GM23338 (cell line): Measurements from ENCODE around the gene FHIT. TPM values are rescaled to one million over a fixed set of nuclear protein-coding genes. Genes with fewer than 3 reads are reported as not detected.

Experiments
- ATAC-seq: fragments of 200-7000 bp; cut with Tn5 transposase; 3 replicates; pipeline ENCODE4 v1.9.1; 2020
- DNase-seq: peaks from one replicate; pipeline ENCODE4 v3.0.0-alpha.2; 2015; ENCODE audit warnings: low spot score
- H2AFZ ChIP-seq: fragments of 200-600 bp; sonication (generic); 2 replicates; pipeline ENCODE4 v1.8.0; 2016; ENCODE audit warnings: antibody characterized with exemption, mild to moderate bottlenecking, moderate library complexity
- H3F3A ChIP-seq: fragments of 200-600 bp; sonication (generic); replicated peaks from 2 replicates; pipeline ENCODE4 v1.8.0; 2017; ENCODE audit warnings: antibody characterized with exemption, mixed run types, low read depth
- H3K27ac ChIP-seq: fragments of 200-600 bp; sonication (generic); 2 replicates; pipeline ENCODE4 v1.6.1; 2016; ENCODE audit warnings: low read depth
- H3K27me3 ChIP-seq: fragments of 200-600 bp; sonication (generic); 2 replicates; pipeline ENCODE4 v1.8.0; 2016; ENCODE audit warnings: mild to moderate bottlenecking, mixed run types, moderate library complexity; ENCODE audit not compliant: insufficient read depth
- H3K36me3 ChIP-seq: fragments of 200-600 bp; sonication (generic); 2 replicates; pipeline ENCODE4 v1.8.0; 2016; ENCODE audit warnings: mild to moderate bottlenecking; ENCODE audit not compliant: insufficient read depth
- H3K4me1 ChIP-seq: fragments of 200-600 bp; sonication (generic); 2 replicates; pipeline ENCODE4 v1.8.0; 2016; ENCODE audit warnings: mild to moderate bottlenecking, moderate library complexity; ENCODE audit not compliant: insufficient read depth
- H3K4me2 ChIP-seq: fragments of 200-600 bp; sonication (generic); 2 replicates; pipeline ENCODE4 v1.7.1; 2017; ENCODE audit warnings: mixed run types
- H3K4me3 ChIP-seq: fragments of 200-600 bp; sonication (generic); 2 replicates; pipeline ENCODE4 v1.6.1; 2016; ENCODE audit warnings: mixed run types
- H3K79me2 ChIP-seq: fragments of 200-600 bp; sonication (generic); replicated peaks from 2 replicates; pipeline ENCODE4 v1.8.0; 2017; ENCODE audit warnings: mild to moderate bottlenecking; ENCODE audit not compliant: insufficient read depth
- H3K9me2 ChIP-seq: fragments of 200-600 bp; sonication (generic); 2 replicates; pipeline ENCODE4 v1.8.0; 2017; ENCODE audit not compliant: insufficient read depth
- H4K20me1 ChIP-seq: fragments of 200-600 bp; sonication (generic); replicated peaks from 2 replicates; pipeline ENCODE4 v1.8.0; 2017; ENCODE audit warnings: mild to moderate bottlenecking; ENCODE audit not compliant: insufficient read depth
- H3K27ac Mint-ChIP-seq: 2 replicates; pipeline ENCODE4 v1.8.0; 2020; ENCODE audit warnings: inconsistent platforms, mild to moderate bottlenecking, moderate library complexity, mixed read lengths
- H3K27me3 Mint-ChIP-seq: 3 replicates; pipeline ENCODE4 v1.8.0; 2022; ENCODE audit warnings: low read depth, mild to moderate bottlenecking, moderate library complexity, mixed read lengths, inconsistent platforms; ENCODE audit not compliant: insufficient read depth, poor library complexity
- H3K36me3 Mint-ChIP-seq: 3 replicates; pipeline ENCODE4 v1.8.0; 2021; ENCODE audit warnings: low read depth, mild to moderate bottlenecking, inconsistent platforms, moderate library complexity, mixed read lengths
- H3K4me1 Mint-ChIP-seq: 3 replicates; pipeline ENCODE4 v1.8.0; 2020; ENCODE audit warnings: mild to moderate bottlenecking, inconsistent platforms, mixed read lengths
- H3K4me3 Mint-ChIP-seq: 3 replicates; pipeline ENCODE4 v1.8.0; 2021; ENCODE audit warnings: moderate library complexity, mild to moderate bottlenecking, inconsistent platforms, mixed read lengths
- H3K9me3 Mint-ChIP-seq: 3 replicates; pipeline ENCODE4 v1.8.0; 2020; ENCODE audit warnings: moderate library complexity, mild to moderate bottlenecking, inconsistent platforms, mixed read lengths
- CTCF ChIP-seq, 2 experiments: fragments of 200-600 bp in 1 of 2; sonication (generic) in 1 of 2; conservative IDR thresholded peaks; 2 replicates each; pipeline versions ENCODE4 v1.5.1 to v1.6.1; 2016 to 2017; ENCODE audit warnings: antibody characterized with exemption in 2 of 2, low read depth in 2 of 2, mild to moderate bottlenecking in 2 of 2, moderate library complexity in 1 of 2
- ETS1 ChIP-seq: IDR thresholded peaks from 2 replicates; pipeline ENCODE4 v1.6.1; 2016; ENCODE audit warnings: antibody characterized with exemption
- EZH2phosphoT487 ChIP-seq: fragments of 200-600 bp; sonication (generic); IDR thresholded peaks from one replicate; pipeline ENCODE4 v1.8.1; 2018; ENCODE audit warnings: antibody characterized with exemption; ENCODE audit not compliant: unreplicated experiment
- NANOG ChIP-seq: IDR thresholded peaks from 2 replicates; pipeline ENCODE4 v1.6.1; 2016; ENCODE audit warnings: antibody characterized with exemption, borderline replicate concordance
- POLR2AphosphoS5 ChIP-seq: IDR thresholded peaks from 2 replicates; pipeline ENCODE4 v1.6.1; 2016; ENCODE audit warnings: antibody characterized with exemption, low read depth
- REST ChIP-seq: IDR thresholded peaks from one replicate; pipeline ENCODE4 v1.6.1; 2018; ENCODE audit warnings: antibody characterized with exemption; ENCODE audit not compliant: unreplicated experiment
- STAT1 ChIP-seq: IDR thresholded peaks from one replicate; pipeline ENCODE4 v1.6.1; 2016; ENCODE audit warnings: antibody characterized with exemption; ENCODE audit not compliant: unreplicated experiment
- ZNF114 ChIP-seq: fragments of 250-450 bp; sonication (Bioruptor Pico); IDR thresholded peaks from 2 replicates; pipeline ENCODE4 v1.5.0; 2020; ENCODE audit warnings: mild to moderate bottlenecking, moderate library complexity
- ZNF331 ChIP-seq: fragments of 250-450 bp; sonication (Bioruptor Pico); IDR thresholded peaks from 2 replicates; pipeline ENCODE4 v1.5.0; 2020; ENCODE audit warnings: low read depth, mild to moderate bottlenecking, moderate library complexity
- polyA plus RNA-seq: library from polyadenylated mRNA; unstranded; fragments of >200 nt; fragmentation: Nextera tagmentation; extraction: Ambion mirVana; gene quantifications from 2 replicates; pipeline ENCODE4 v1.2.1, GENCODE V29; 2016
- total RNA-seq: library from RNA; depleted of rRNA; stranded (reverse); fragments of >200 nt; shearing (Covaris generic); gene quantifications from 2 replicates; pipeline ENCODE4 v1.2.3, GENCODE V29; 2014
- TF ChIP-seq, protein P1 (sequence below): fragments of 250-450 bp; sonication (Bioruptor Pico); IDR thresholded peaks from 2 replicates; pipeline ENCODE4 v1.5.0; 2020; ENCODE audit warnings: mild to moderate bottlenecking, moderate library complexity

FHIT gene
- total and polyA plus RNA-seq, 2 experiments from 2014 or later, result 3.0 to 8.3 TPM

GRCh38 chr3:60956729-60957128 lies 294.5 kb downstream of the FHIT start:
- Mint-ChIP-seq H3K4me3 (no peak overlapping the region), H3K27ac (no peak overlapping the region), H3K9me3 (peaks cover 19% of the 10 kb centered on the region; the same call in 2 of the 3 replicates), H3K4me1 (peaks cover 6% of the 10 kb centered on the region; the same call in 2 of the 3 replicates), H3K27me3 (peaks cover 2% of the 10 kb centered on the region), H3K36me3 (peaks cover 11% of the 10 kb centered on the region; the same call in 2 of the 3 replicates)
- Histone ChIP-seq H3K4me2 (no peak overlapping the region), H3K9me2 (no peaks in the 10 kb centered on the region), H3K79me2 (no peaks in the 10 kb centered on the region), H3K4me1 (peaks cover 9% of the 10 kb centered on the region; the same call in 1 of the 2 replicates), H3K27me3 (no peaks in the 10 kb centered on the region), H3F3A (no peaks in the 10 kb centered on the region), H4K20me1 (no peaks in the 10 kb centered on the region), H2AFZ (no peak overlapping the region), H3K36me3 (0 out of 2 replicates have a peak, but pooled peaks cover 4% of the 10 kb centered on the region), H3K27ac (no peak overlapping the region), H3K4me3 (no peak overlapping the region)
- DNase-seq (no peak), ATAC-seq (no peak)
- TF ChIP-seq ZNF114, result no peak
- TF ChIP-seq STAT1, result no peak
- no peak for TF ChIP-seq ZNF331 (CRISPR knock-in tag)
- no peak for TF ChIP-seq ETS1
- TF ChIP-seq POLR2AphosphoS5, result no peak
- no peak for TF ChIP-seq EZH2phosphoT487
- TF ChIP-seq REST, result no peak
- TF ChIP-seq, protein P1, sequence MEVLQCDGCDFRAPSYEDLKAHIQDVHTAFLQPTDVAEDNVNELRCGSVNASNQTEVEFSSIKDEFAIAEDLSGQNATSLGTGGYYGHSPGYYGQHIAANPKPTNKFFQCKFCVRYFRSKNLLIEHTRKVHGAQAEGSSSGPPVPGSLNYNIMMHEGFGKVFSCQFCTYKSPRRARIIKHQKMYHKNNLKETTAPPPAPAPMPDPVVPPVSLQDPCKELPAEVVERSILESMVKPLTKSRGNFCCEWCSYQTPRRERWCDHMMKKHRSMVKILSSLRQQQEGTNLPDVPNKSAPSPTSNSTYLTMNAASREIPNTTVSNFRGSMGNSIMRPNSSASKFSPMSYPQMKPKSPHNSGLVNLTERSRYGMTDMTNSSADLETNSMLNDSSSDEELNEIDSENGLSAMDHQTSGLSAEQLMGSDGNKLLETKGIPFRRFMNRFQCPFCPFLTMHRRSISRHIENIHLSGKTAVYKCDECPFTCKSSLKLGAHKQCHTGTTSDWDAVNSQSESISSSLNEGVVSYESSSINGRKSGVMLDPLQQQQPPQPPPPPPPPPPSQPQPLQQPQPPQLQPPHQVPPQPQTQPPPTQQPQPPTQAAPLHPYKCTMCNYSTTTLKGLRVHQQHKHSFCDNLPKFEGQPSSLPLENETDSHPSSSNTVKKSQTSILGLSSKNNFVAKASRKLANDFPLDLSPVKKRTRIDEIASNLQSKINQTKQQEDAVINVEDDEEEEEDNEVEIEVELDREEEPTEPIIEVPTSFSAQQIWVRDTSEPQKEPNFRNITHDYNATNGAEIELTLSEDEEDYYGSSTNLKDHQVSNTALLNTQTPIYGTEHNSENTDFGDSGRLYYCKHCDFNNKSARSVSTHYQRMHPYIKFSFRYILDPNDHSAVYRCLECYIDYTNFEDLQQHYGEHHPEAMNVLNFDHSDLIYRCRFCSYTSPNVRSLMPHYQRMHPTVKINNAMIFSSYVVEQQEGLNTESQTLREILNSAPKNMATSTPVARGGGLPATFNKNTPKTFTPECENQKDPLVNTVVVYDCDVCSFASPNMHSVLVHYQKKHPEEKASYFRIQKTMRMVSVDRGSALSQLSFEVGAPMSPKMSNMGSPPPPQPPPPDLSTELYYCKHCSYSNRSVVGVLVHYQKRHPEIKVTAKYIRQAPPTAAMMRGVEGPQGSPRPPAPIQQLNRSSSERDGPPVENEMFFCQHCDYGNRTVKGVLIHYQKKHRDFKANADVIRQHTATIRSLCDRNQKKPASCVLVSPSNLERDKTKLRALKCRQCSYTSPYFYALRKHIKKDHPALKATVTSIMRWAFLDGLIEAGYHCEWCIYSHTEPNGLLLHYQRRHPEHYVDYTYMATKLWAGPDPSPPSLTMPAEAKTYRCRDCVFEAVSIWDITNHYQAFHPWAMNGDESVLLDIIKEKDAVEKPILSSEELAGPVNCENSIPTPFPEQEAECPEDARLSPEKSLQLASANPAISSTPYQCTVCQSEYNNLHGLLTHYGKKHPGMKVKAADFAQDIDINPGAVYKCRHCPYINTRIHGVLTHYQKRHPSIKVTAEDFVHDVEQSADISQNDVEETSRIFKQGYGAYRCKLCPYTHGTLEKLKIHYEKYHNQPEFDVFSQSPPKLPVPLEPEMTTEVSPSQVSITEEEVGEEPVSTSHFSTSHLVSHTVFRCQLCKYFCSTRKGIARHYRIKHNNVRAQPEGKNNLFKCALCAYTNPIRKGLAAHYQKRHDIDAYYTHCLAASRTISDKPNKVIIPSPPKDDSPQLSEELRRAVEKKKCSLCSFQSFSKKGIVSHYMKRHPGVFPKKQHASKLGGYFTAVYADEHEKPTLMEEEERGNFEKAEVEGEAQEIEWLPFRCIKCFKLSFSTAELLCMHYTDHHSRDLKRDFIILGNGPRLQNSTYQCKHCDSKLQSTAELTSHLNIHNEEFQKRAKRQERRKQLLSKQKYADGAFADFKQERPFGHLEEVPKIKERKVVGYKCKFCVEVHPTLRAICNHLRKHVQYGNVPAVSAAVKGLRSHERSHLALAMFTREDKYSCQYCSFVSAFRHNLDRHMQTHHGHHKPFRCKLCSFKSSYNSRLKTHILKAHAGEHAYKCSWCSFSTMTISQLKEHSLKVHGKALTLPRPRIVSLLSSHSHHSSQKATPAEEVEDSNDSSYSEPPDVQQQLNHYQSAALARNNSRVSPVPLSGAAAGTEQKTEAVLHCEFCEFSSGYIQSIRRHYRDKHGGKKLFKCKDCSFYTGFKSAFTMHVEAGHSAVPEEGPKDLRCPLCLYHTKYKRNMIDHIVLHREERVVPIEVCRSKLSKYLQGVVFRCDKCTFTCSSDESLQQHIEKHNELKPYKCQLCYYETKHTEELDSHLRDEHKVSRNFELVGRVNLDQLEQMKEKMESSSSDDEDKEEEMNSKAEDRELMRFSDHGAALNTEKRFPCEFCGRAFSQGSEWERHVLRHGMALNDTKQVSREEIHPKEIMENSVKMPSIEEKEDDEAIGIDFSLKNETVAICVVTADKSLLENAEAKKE, result no peak
- no peak for TF ChIP-seq CTCF (conservative IDR thresholded peaks at IDR 0.05; ENCODE audit: low read depth in 2 of 2)
- no peak for TF ChIP-seq NANOG
